IMR-90 (cell line): Measurements from ENCODE around the gene RFPL2. TPM values are rescaled to one million over a fixed set of nuclear protein-coding genes. Genes with fewer than 3 reads are reported as not detected.
"Not testable (repeated sequence)": the region's sequence is repeated elsewhere in the genome, so short reads cannot be mapped to it uniquely, and the experiment has no call there.

Source experiments
- ATAC-seq: fragments of 200-7000 bp; cut with Tn5 transposase; 2 replicates; pipeline ENCODE4 v1.9.1; 2020; ENCODE audit warnings: low read depth, mild to moderate bottlenecking, moderate library complexity
- BruUV-seq: library from RNA; stranded (reverse); fragments of 400-500 nt; replicated peaks from 2 replicates; lab custom pipeline; 2021; lab: Mats Ljungman, UMichigan
- CTCF ChIA-PET: fragments of 300-600 bp; formaldehyde crosslinking; extraction: SDS; loops from one replicate; lab custom pipeline; 2021; ENCODE audit warnings: antibody characterized with exemption; lab: Yijun Ruan, JAX
- POLR2A ChIA-PET: fragments of 300-600 bp; sonication (Branson Sonifier 250); formaldehyde crosslinking; loops from one replicate; lab custom pipeline; 2022; ENCODE audit warnings: antibody characterized with exemption; ENCODE audit not compliant: unreplicated experiment; lab: Charles Lee
- DNase-seq: peaks from one replicate; pipeline ENCODE4 v3.0.0; 2013
- H2AFZ ChIP-seq: replicated peaks from 2 replicates; pipeline ENCODE3; 2013; ENCODE audit warnings: low read length, mild to moderate bottlenecking; ENCODE audit not compliant: poor library complexity
- H2AK5ac ChIP-seq: 2 replicates; pipeline ENCODE4 v1.6.1; 2013; ENCODE audit warnings: low read depth, low read length, inconsistent platforms
- H2AK9ac ChIP-seq: replicated peaks from 2 replicates; pipeline ENCODE3; 2013; ENCODE audit warnings: mild to moderate bottlenecking, low read depth, low read length, moderate library complexity; ENCODE audit not compliant: poor library complexity
- H2BK120ac ChIP-seq: 2 replicates; pipeline ENCODE4 v1.6.1; 2013; ENCODE audit warnings: low read depth, low read length, inconsistent platforms
- H2BK15ac ChIP-seq: 3 replicates; pipeline ENCODE4 v1.6.1; 2013; ENCODE audit warnings: low read depth, low read length, inconsistent platforms
- H2BK20ac ChIP-seq: 2 replicates; pipeline ENCODE4 v1.6.1; 2013; ENCODE audit warnings: low read depth, mild to moderate bottlenecking, inconsistent platforms, low read length, moderate library complexity
- H2BK5ac ChIP-seq: 2 replicates; pipeline ENCODE4 v1.6.1; 2013; ENCODE audit warnings: mild to moderate bottlenecking, low read depth, low read length, inconsistent platforms; ENCODE audit not compliant: poor library complexity, severe bottlenecking
- H3K14ac ChIP-seq: replicated peaks from 2 replicates; pipeline ENCODE4 v1.6.1; 2013; ENCODE audit warnings: low read depth, low read length, inconsistent platforms
- H3K18ac ChIP-seq: 2 replicates; pipeline ENCODE4 v1.6.1; 2013; ENCODE audit warnings: low read depth, low read length, control low read depth
- H3K23ac ChIP-seq: 2 replicates; pipeline ENCODE4 v1.6.1; 2013; ENCODE audit warnings: low read depth, low read length, inconsistent platforms
- H3K27ac ChIP-seq: 2 replicates; pipeline ENCODE4 v1.5.1; 2013; ENCODE audit warnings: mild to moderate bottlenecking, control low read depth, low read length; ENCODE audit not compliant: insufficient read depth
- H3K27me3 ChIP-seq: 2 replicates; pipeline ENCODE4 v1.6.1; 2013; ENCODE audit warnings: low read length; ENCODE audit not compliant: control insufficient read depth, insufficient read depth
- H3K36me3 ChIP-seq: 2 replicates; pipeline ENCODE4 v1.6.1; 2013; ENCODE audit warnings: low read length, mixed read lengths; ENCODE audit not compliant: control insufficient read depth, insufficient read depth
- H3K4ac ChIP-seq: 2 replicates; pipeline ENCODE4 v1.6.1; 2013; ENCODE audit warnings: low read depth, low read length, inconsistent platforms
- H3K4me1 ChIP-seq: 2 replicates; pipeline ENCODE4 v1.6.1; 2013; ENCODE audit warnings: low read length, mixed read lengths; ENCODE audit not compliant: control insufficient read depth, insufficient read depth
- H3K4me2 ChIP-seq: 2 replicates; pipeline ENCODE4 v1.6.1; 2013; ENCODE audit warnings: low read depth, mild to moderate bottlenecking, control low read depth, low read length, moderate library complexity
- H3K4me3 ChIP-seq: 2 replicates; pipeline ENCODE4 v1.5.1; 2013; ENCODE audit warnings: low read depth, mild to moderate bottlenecking, control low read depth, low read length, moderate library complexity; ENCODE audit not compliant: insufficient read depth
- H3K56ac ChIP-seq: 2 replicates; pipeline ENCODE4 v1.6.1; 2013; ENCODE audit warnings: low read length, inconsistent platforms; ENCODE audit not compliant: insufficient read depth; ENCODE audit errors: extremely low read depth
- H3K79me1 ChIP-seq, 2 experiments: 2 replicates each; pipeline ENCODE4 v1.6.1; 2013; ENCODE audit warnings: low read length in 2 of 2, inconsistent platforms in 1 of 2, low read depth in 1 of 2
- H3K9ac ChIP-seq: 2 replicates; pipeline ENCODE4 v1.6.1; 2013; ENCODE audit warnings: low read depth, low read length, control low read depth
- H3K9me1 ChIP-seq: 2 replicates; pipeline ENCODE4 v1.6.1; 2013; ENCODE audit warnings: low read length, inconsistent platforms; ENCODE audit not compliant: insufficient read depth
- H3K9me3 ChIP-seq: 2 replicates; pipeline ENCODE4 v1.6.1; 2013; ENCODE audit warnings: low read length; ENCODE audit not compliant: control insufficient read depth, insufficient read depth
- H4K20me1 ChIP-seq: 2 replicates; pipeline ENCODE4 v1.6.1; 2013; ENCODE audit warnings: low read length, inconsistent platforms; ENCODE audit not compliant: insufficient read depth
- H4K5ac ChIP-seq: 2 replicates; pipeline ENCODE4 v1.6.1; 2013; ENCODE audit warnings: mild to moderate bottlenecking, low read depth, low read length, control low read depth
- H4K8ac ChIP-seq, 2 experiments: 2 replicates each; pipeline ENCODE4 v1.6.1; 2013; ENCODE audit warnings: low read depth in 2 of 2, low read length in 2 of 2, control low read depth in 1 of 2, inconsistent platforms in 1 of 2
- H4K91ac ChIP-seq: 2 replicates; pipeline ENCODE4 v1.6.1; 2013; ENCODE audit warnings: low read depth, low read length, inconsistent platforms; ENCODE audit not compliant: insufficient read depth
- WGBS, 2 experiments: methylation state at CpG; one replicate each; pipeline versions ENCODE4 v1.1.5 to v1.1.7; 2013; ENCODE audit warnings: missing lambda C conversion rate in 2 of 2; ENCODE audit not compliant: insufficient read length in 1 of 2; ENCODE audit errors: extremely low coverage in 2 of 2; 5-methylcytosine and 5-hydroxymethylcytosine counted together
- dilution Hi-C: fragments of 300-500 bp; cut with HindIII; formaldehyde crosslinking; loops from one replicate; pipeline ENCODE4 v1.14.3; 2018; ENCODE audit warnings: low sequenced_read_pairs; ENCODE audit not compliant: unreplicated experiment
- in situ Hi-C: fragments of 300-500 bp; cut with MboI; formaldehyde crosslinking; loops from 3 replicates; pipeline ENCODE4 v1.14.3; 2019; ENCODE audit warnings: low sequenced_read_pairs, inconsistent platforms, mixed read lengths
- intact Hi-C: fragments of 100-400 bp; cut with micrococcal nuclease; formaldehyde crosslinking; loops from 2 replicates; pipeline ENCODE4 v1.10.0; 2022
- polyA plus RNA-seq, 3 experiments: library from polyadenylated mRNA; depleted of rRNA; stranded (reverse); fragments of >200 nt; gene quantifications; 2 replicates each; pipeline ENCODE4 v1.2.3, GENCODE V29; 2012; ENCODE audit warnings: low replicate concordance in 1 of 3
- total RNA-seq: library from RNA; depleted of rRNA; stranded (reverse); fragments of >200 nt; gene quantifications from 2 replicates; pipeline ENCODE4 v1.2.3, GENCODE V29; 2012

Gene RFPL2
- total and polyA plus RNA-seq, 2 of the 4 experiments (the other 2 are of a cell fraction) = not detected

- POLR2A ChIA-PET, H3K4me3 ChIP-seq, H4K20me1 ChIP-seq, H2AK5ac ChIP-seq, BruUV-seq, H4K8ac ChIP-seq, H4K91ac ChIP-seq, H3K36me3 ChIP-seq, CTCF ChIA-PET, H3K4ac ChIP-seq, H3K9ac ChIP-seq, H3K18ac ChIP-seq, H3K79me1 ChIP-seq, H2AK9ac ChIP-seq, H2BK5ac ChIP-seq, H2AFZ ChIP-seq, H3K56ac ChIP-seq, H3K4me1 ChIP-seq, H3K9me3 ChIP-seq, H3K4me2 ChIP-seq, ATAC-seq, H3K27ac ChIP-seq, H2BK20ac ChIP-seq, in situ Hi-C loops, H3K23ac ChIP-seq, H2BK120ac ChIP-seq, H3K27me3 ChIP-seq, intact Hi-C loops, H3K9me1 ChIP-seq, DNase-seq, H2BK15ac ChIP-seq, dilution Hi-C loops, H3K14ac ChIP-seq, H4K5ac ChIP-seq: not testable (repeated sequence)
- 63% methylated on average over 2 of the region's 6 CpGs; no CpG with 5 or more reads in 1 of the 2 experiments for WGBS, 2 experiments
Observed at GRCh38 chr22:32151641-32152040, 53.2 kb downstream of the RFPL2 start.

GRCh38 chr22:32150647-32151046 lies 54.2 kb downstream of the RFPL2 start:
- dilution Hi-C loops, H2AK9ac ChIP-seq, H3K36me3 ChIP-seq, POLR2A ChIA-PET, H2BK120ac ChIP-seq, H3K4me3 ChIP-seq, H3K79me1 ChIP-seq, H3K9me1 ChIP-seq, H2BK20ac ChIP-seq, H3K56ac ChIP-seq, H3K9ac ChIP-seq, H3K4me1 ChIP-seq, H3K9me3 ChIP-seq, H2AK5ac ChIP-seq, ATAC-seq, in situ Hi-C loops, H3K4me2 ChIP-seq, H4K91ac ChIP-seq, BruUV-seq, CTCF ChIA-PET, H3K18ac ChIP-seq, H4K20me1 ChIP-seq, H4K5ac ChIP-seq, DNase-seq, H3K14ac ChIP-seq, H3K27ac ChIP-seq, H2AFZ ChIP-seq, H2BK5ac ChIP-seq, H3K27me3 ChIP-seq, H3K4ac ChIP-seq, H3K23ac ChIP-seq, H4K8ac ChIP-seq, intact Hi-C loops, H2BK15ac ChIP-seq: not testable (repeated sequence)
- WGBS, 2 experiments = 56% methylated on average over 2 of the region's 7 CpGs; no CpG with 5 or more reads in 1 of the 2 experiments
